Measurements from ENCODE around the gene MDH2. TPM values are rescaled to one million over a fixed set of nuclear protein-coding genes. Genes with fewer than 3 reads are reported as not detected.
A peak's percentile ranks its signal among the peaks of the same experiment; 100 is the strongest.

Gene MDH2
- total RNA-seq, 1 donor from 2014 or later: 202 TPM

DNA sequence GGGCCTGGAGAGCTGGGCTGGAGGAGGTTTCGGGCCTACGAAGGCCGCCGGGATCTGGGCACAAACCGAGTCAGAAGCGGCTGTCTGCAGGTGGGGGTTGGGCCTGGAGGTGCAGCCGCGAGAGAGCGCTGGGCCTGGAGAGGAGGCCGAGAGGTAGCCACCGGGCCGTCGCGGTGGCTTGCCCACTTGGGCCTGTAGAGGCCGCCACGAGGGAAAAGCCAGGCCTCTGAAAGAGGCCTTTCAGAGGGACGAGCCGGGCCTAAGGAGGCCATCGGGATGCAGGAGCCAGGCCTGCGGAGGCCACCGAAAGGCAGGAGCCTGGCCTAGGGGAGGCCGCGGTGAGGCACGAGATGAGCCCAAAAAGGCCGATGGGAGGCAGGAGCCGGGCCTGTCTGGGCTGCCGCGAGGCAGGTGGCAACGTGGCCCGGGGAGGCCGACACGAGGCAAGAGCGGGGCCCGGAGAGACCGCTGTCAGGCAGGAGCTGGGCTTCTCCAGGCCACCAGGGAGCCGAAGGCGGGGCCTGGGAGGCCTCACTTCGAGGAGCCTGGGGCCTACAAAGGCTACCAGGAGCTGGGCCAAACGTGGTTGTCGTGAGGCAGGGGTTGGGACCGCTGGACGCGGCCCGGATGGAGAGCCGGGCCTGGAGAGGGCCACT, 25.6 kb downstream of the MDH2 start:
- H3K36me3 ChIP-seq (ENCODE audit: insufficient read depth, low read length): no peaks in the 10 kb centered on the region
- no peaks in the 10 kb centered on the region for H3K27me3 Mint-ChIP-seq (ENCODE audit: low read depth, unreplicated experiment)
- no peaks in the 10 kb centered on the region for H4K20me1 ChIP-seq (ENCODE audit: insufficient read depth, low read length)
- H3K4me1 ChIP-seq (ENCODE audit: insufficient read depth, low read length): peaks cover 12% of the 10 kb centered on the region
- no peaks in the 10 kb centered on the region for H3K27me3 ChIP-seq (ENCODE audit: insufficient read depth, low read length)
- TF ChIP-seq, protein P1, sequence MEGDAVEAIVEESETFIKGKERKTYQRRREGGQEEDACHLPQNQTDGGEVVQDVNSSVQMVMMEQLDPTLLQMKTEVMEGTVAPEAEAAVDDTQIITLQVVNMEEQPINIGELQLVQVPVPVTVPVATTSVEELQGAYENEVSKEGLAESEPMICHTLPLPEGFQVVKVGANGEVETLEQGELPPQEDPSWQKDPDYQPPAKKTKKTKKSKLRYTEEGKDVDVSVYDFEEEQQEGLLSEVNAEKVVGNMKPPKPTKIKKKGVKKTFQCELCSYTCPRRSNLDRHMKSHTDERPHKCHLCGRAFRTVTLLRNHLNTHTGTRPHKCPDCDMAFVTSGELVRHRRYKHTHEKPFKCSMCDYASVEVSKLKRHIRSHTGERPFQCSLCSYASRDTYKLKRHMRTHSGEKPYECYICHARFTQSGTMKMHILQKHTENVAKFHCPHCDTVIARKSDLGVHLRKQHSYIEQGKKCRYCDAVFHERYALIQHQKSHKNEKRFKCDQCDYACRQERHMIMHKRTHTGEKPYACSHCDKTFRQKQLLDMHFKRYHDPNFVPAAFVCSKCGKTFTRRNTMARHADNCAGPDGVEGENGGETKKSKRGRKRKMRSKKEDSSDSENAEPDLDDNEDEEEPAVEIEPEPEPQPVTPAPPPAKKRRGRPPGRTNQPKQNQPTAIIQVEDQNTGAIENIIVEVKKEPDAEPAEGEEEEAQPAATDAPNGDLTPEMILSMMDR (IDR thresholded peaks at IDR 0.05; ENCODE audit: insufficient read depth, low read depth, low read length): no peak
- no peak for TF ChIP-seq EZH2 (IDR thresholded peaks at IDR 0.05; ENCODE audit: insufficient read depth, low read length)
- FAIRE-seq (no peak), DNase-seq (ENCODE audit: low read depth) (no peak)
- no peaks in the 10 kb centered on the region for H3K79me2 ChIP-seq (ENCODE audit: insufficient read depth, low read length)
- peaks cover 2% of the 10 kb centered on the region for H3K36me3 Mint-ChIP-seq (ENCODE audit: low read depth, unreplicated experiment)
- no peaks in the 10 kb centered on the region for H3K9me3 Mint-ChIP-seq (ENCODE audit: unreplicated experiment)
- peaks cover 9% of the 10 kb centered on the region for H3K4me1 Mint-ChIP-seq (ENCODE audit: low read depth, unreplicated experiment)
- no peak overlapping the region for H3K27ac ChIP-seq (ENCODE audit: low read depth, low read length)
- H3K27ac Mint-ChIP-seq (ENCODE audit: unreplicated experiment): no peak overlapping the region
- H3K9ac ChIP-seq (ENCODE audit: low read length): no peak overlapping the region
- no peak overlapping the region for H3K4me2 ChIP-seq (ENCODE audit: low read length)
- H3K4me3 Mint-ChIP-seq (ENCODE audit: unreplicated experiment): no peak overlapping the region
- no peak overlapping the region for H2AFZ ChIP-seq (ENCODE audit: low read depth, low read length)
- no peaks in the 10 kb centered on the region for H3K9me3 ChIP-seq (ENCODE audit: insufficient read depth, low read depth, low read length)
- no peak overlapping the region for H3K4me3 ChIP-seq (ENCODE audit: insufficient read depth, low read depth, low read length)

GRCh38 chr7:76074306-76074971, 26.5 kb downstream of the MDH2 start:
- Mint-ChIP-seq H3K27ac (ENCODE audit: unreplicated experiment) (no peak overlapping the region), H3K4me3 (ENCODE audit: unreplicated experiment) (no peak overlapping the region), H3K27me3 (ENCODE audit: low read depth, unreplicated experiment) (no peaks in the 10 kb centered on the region), H3K4me1 (ENCODE audit: low read depth, unreplicated experiment) (peaks cover 7% of the 10 kb centered on the region), H3K9me3 (ENCODE audit: unreplicated experiment) (no peaks in the 10 kb centered on the region), H3K36me3 (ENCODE audit: low read depth, unreplicated experiment) (peaks cover 2% of the 10 kb centered on the region)
- Histone ChIP-seq H3K9ac (ENCODE audit: low read length) (no peak overlapping the region), H3K36me3 (ENCODE audit: insufficient read depth, low read length) (no peaks in the 10 kb centered on the region), H4K20me1 (ENCODE audit: insufficient read depth, low read length) (no peaks in the 10 kb centered on the region), H3K4me3 (ENCODE audit: insufficient read depth, low read depth, low read length) (no peak overlapping the region), H2AFZ (ENCODE audit: low read depth, low read length) (no peak overlapping the region), H3K27me3 (ENCODE audit: insufficient read depth, low read length) (no peaks in the 10 kb centered on the region), H3K27ac (ENCODE audit: low read depth, low read length) (no peak overlapping the region), H3K9me3 (ENCODE audit: insufficient read depth, low read depth, low read length) (no peaks in the 10 kb centered on the region), H3K4me1 (ENCODE audit: insufficient read depth, low read length) (peaks cover 4% of the 10 kb centered on the region), H3K4me2 (ENCODE audit: low read length) (no peak overlapping the region), H3K79me2 (ENCODE audit: insufficient read depth, low read length) (no peaks in the 10 kb centered on the region)
- no peak for FAIRE-seq
- no peak for DNase-seq (ENCODE audit: low read depth)
- TF ChIP-seq, protein P1 (IDR thresholded peaks at IDR 0.05; ENCODE audit: insufficient read depth, low read depth, low read length): no peak
- TF ChIP-seq EZH2 (IDR thresholded peaks at IDR 0.05; ENCODE audit: insufficient read depth, low read length): no peak

GRCh38 chr7:76074972-76075370, 27.1 kb downstream of the MDH2 start:
- Mint-ChIP-seq H3K27me3 (ENCODE audit: low read depth, unreplicated experiment) (no peaks in the 10 kb centered on the region), H3K4me1 (ENCODE audit: low read depth, unreplicated experiment) (peaks cover 7% of the 10 kb centered on the region), H3K36me3 (ENCODE audit: low read depth, unreplicated experiment) (peaks cover 2% of the 10 kb centered on the region), H3K27ac (ENCODE audit: unreplicated experiment) (peak overlapping the region; percentile 47), H3K9me3 (ENCODE audit: unreplicated experiment) (no peaks in the 10 kb centered on the region), H3K4me3 (ENCODE audit: unreplicated experiment) (no peak overlapping the region)
- Histone ChIP-seq H3K4me2 (ENCODE audit: low read length) (no peak overlapping the region), H3K9ac (ENCODE audit: low read length) (no peak overlapping the region), H3K27me3 (ENCODE audit: insufficient read depth, low read length) (no peaks in the 10 kb centered on the region), H4K20me1 (ENCODE audit: insufficient read depth, low read length) (no peaks in the 10 kb centered on the region), H3K4me1 (ENCODE audit: insufficient read depth, low read length) (peaks cover 4% of the 10 kb centered on the region), H2AFZ (ENCODE audit: low read depth, low read length) (no peak overlapping the region), H3K27ac (ENCODE audit: low read depth, low read length) (no peak overlapping the region), H3K36me3 (ENCODE audit: insufficient read depth, low read length) (no peaks in the 10 kb centered on the region), H3K79me2 (ENCODE audit: insufficient read depth, low read length) (no peaks in the 10 kb centered on the region), H3K9me3 (ENCODE audit: insufficient read depth, low read depth, low read length) (no peaks in the 10 kb centered on the region), H3K4me3 (ENCODE audit: insufficient read depth, low read depth, low read length) (no peak overlapping the region)
- DNase-seq (ENCODE audit: low read depth) (peak; percentile 8), FAIRE-seq (no peak)
- TF ChIP-seq, protein P1 (IDR thresholded peaks at IDR 0.05; ENCODE audit: insufficient read depth, low read depth, low read length): no peak
- no peak for TF ChIP-seq EZH2 (IDR thresholded peaks at IDR 0.05; ENCODE audit: insufficient read depth, low read length)
